CD14-positive monocyte (primary cell): Measurements from ENCODE around the gene SLC24A2. TPM values are rescaled to one million over a fixed set of nuclear protein-coding genes. Genes with fewer than 3 reads are reported as not detected.

Experiments
- DNase-seq, 3 donors: peaks; one replicate each; pipeline ENCODE4 v3.0.0-alpha.2; 2011 to 2022
- H2AFZ ChIP-seq: 2 replicates; pipeline ENCODE4 v1.6.0; 2012; ENCODE audit warnings: mild to moderate bottlenecking, low read depth, low read length, inconsistent platforms; ENCODE audit not compliant: insufficient read depth, poor library complexity, severe bottlenecking
- H3K27ac ChIP-seq, 2 donors: 1 replicate in 1 of 2; 2 replicates in 1 of 2; pipeline ENCODE4 v1.5.1; 2012 to 2013; ENCODE audit warnings: low read length in 2 of 2, control low read depth in 1 of 2, inconsistent platforms in 1 of 2, low read depth in 1 of 2, mild to moderate bottlenecking in 1 of 2
- H3K27me3 ChIP-seq, 2 donors: one replicate each; pipeline versions ENCODE4 v1.6.0 to v1.6.1; 2011 to 2013; ENCODE audit warnings: low read length in 2 of 2; ENCODE audit not compliant: control insufficient read depth in 2 of 2, insufficient read depth in 2 of 2
- H3K36me3 ChIP-seq, 2 donors: replicated peaks in 1 of 2; 1 replicate in 1 of 2; 2 replicates in 1 of 2; pipeline versions ENCODE4 v1.5.1 to v1.6.1; 2012 to 2013; ENCODE audit warnings: low read length in 2 of 2, control low read depth in 1 of 2, inconsistent platforms in 1 of 2, mild to moderate bottlenecking in 1 of 2; ENCODE audit not compliant: insufficient read depth in 2 of 2, control insufficient read depth in 1 of 2
- H3K4me1 ChIP-seq, 2 donors: 1 replicate in 1 of 2; 2 replicates in 1 of 2; pipeline versions ENCODE4 v1.5.1 to v1.6.1; 2012 to 2013; ENCODE audit warnings: low read length in 2 of 2, control low read depth in 1 of 2, inconsistent platforms in 1 of 2, mild to moderate bottlenecking in 1 of 2, moderate library complexity in 1 of 2; ENCODE audit not compliant: insufficient read depth in 2 of 2, control insufficient read depth in 1 of 2
- H3K4me2 ChIP-seq: replicated peaks from 2 replicates; pipeline ENCODE3; 2012; ENCODE audit warnings: low read length, moderate library complexity, mild to moderate bottlenecking; ENCODE audit not compliant: poor library complexity, severe bottlenecking; ENCODE audit errors: extremely low read depth
- H3K4me3 ChIP-seq, 3 experiments: fragments of 200-600 bp in 1 of 3; sonication (generic) in 1 of 3; replicated peaks in 1 of 3; 1 replicate in 2 of 3; 2 replicates in 1 of 3; pipeline ENCODE4 v1.5.1; 2011 to 2013; ENCODE audit warnings: low read length in 3 of 3, mild to moderate bottlenecking in 3 of 3, control low read depth in 2 of 3, low read depth in 2 of 3, inconsistent platforms in 1 of 3, moderate library complexity in 1 of 3
- H3K79me2 ChIP-seq: 2 replicates; pipeline ENCODE4 v1.6.0; 2012; ENCODE audit warnings: mild to moderate bottlenecking, control low read depth, inconsistent platforms, low read length, moderate library complexity; ENCODE audit not compliant: insufficient read depth
- H3K9ac ChIP-seq: 2 replicates; pipeline ENCODE4 v1.6.0; 2017; ENCODE audit warnings: low read length, mild to moderate bottlenecking; ENCODE audit not compliant: insufficient read depth, poor library complexity, severe bottlenecking
- H3K9me3 ChIP-seq, 2 donors: replicated peaks in 1 of 2; 1 replicate in 1 of 2; 2 replicates in 1 of 2; pipeline versions ENCODE4 v1.5.1 to v1.6.1; 2012 to 2013; ENCODE audit warnings: low read length in 2 of 2, control low read depth in 1 of 2; ENCODE audit not compliant: control insufficient read depth in 1 of 2, insufficient read depth in 1 of 2
- H4K20me1 ChIP-seq: 2 replicates; pipeline ENCODE4 v1.6.0; 2012; ENCODE audit warnings: mild to moderate bottlenecking, low read length, control low read depth, moderate library complexity; ENCODE audit not compliant: insufficient read depth
- H3K27ac Mint-ChIP-seq, 7 donors: one replicate each; pipeline ENCODE4 v1.8.0; 2020; ENCODE audit warnings: mild to moderate bottlenecking in 7 of 7, mixed read lengths in 7 of 7, moderate library complexity in 6 of 7, inconsistent platforms in 2 of 7
- H3K27me3 Mint-ChIP-seq, 3 donors: one replicate each; pipeline ENCODE4 v1.8.0; 2021 to 2022; ENCODE audit warnings: low read depth in 3 of 3, mild to moderate bottlenecking in 3 of 3, mixed read lengths in 3 of 3, moderate library complexity in 3 of 3, inconsistent platforms in 1 of 3
- H3K36me3 Mint-ChIP-seq, 2 donors: one replicate each; pipeline ENCODE4 v1.8.0; 2020; ENCODE audit warnings: mixed read lengths in 2 of 2, inconsistent platforms in 1 of 2, mild to moderate bottlenecking in 1 of 2
- H3K4me1 Mint-ChIP-seq: one replicate; pipeline ENCODE4 v1.8.0; 2020; ENCODE audit warnings: mild to moderate bottlenecking, mixed read lengths
- H3K4me3 Mint-ChIP-seq, 2 donors: one replicate each; pipeline ENCODE4 v1.8.0; 2020; ENCODE audit warnings: mild to moderate bottlenecking in 2 of 2, mixed read lengths in 2 of 2, moderate library complexity in 1 of 2
- H3K9me3 Mint-ChIP-seq, 7 donors: one replicate each; pipeline ENCODE4 v1.8.0; 2020 to 2022; ENCODE audit warnings: mixed read lengths in 7 of 7, mild to moderate bottlenecking in 6 of 7, moderate library complexity in 6 of 7, inconsistent platforms in 2 of 7
- CTCF ChIP-seq: fragments of 200-600 bp; IDR thresholded peaks from one replicate; pipeline ENCODE4 v1.8.0; 2022; ENCODE audit warnings: antibody characterized with exemption, mild to moderate bottlenecking
- WGBS: methylation state at CpG from one replicate; pipeline ENCODE4 v1.1.5; 2013; ENCODE audit warnings: missing lambda C conversion rate; ENCODE audit not compliant: insufficient coverage; 5-methylcytosine and 5-hydroxymethylcytosine counted together
- intact Hi-C, 2 donors: fragments of 100-400 bp; cut with micrococcal nuclease; formaldehyde crosslinking; loops; one replicate each; pipeline versions ENCODE4 v1.15.0 to v1.15.1; 2023
- polyA plus RNA-seq, 3 donors: library from polyadenylated mRNA; depleted of rRNA in 1 of 3; unstranded in 2 of 3; stranded (reverse) in 1 of 3; fragments of 300-500 nt in 2 of 3; fragments of >200 nt in 1 of 3; fragmentation: Illumina TruSeq in 2 of 3; gene quantifications; 1 replicate in 2 of 3; 2 replicates in 1 of 3; pipeline ENCODE4 v1.2.3, GENCODE V29; 2012 to 2021

Gene SLC24A2
- polyA plus RNA-seq, 3 donors, result not detected

- no peak overlapping the region for H3K4me2 ChIP-seq
- no peak overlapping the region for H2AFZ ChIP-seq
- H3K27me3 ChIP-seq, result no peaks in the 10 kb centered on the region
- no peak overlapping the region for H3K4me3 ChIP-seq
- Mint-ChIP-seq H3K4me1 (no peaks in the 10 kb centered on the region), H3K27me3 (peaks cover 0 to 2% (median 0%) of the 10 kb centered on the region in 3 donors), H3K4me3 (no peak overlapping the region), H3K27ac (no peak overlapping the region), H3K36me3 (no peaks in the 10 kb centered on the region), H3K9me3 (peaks cover 1 to 15% (median 5%) of the 10 kb centered on the region in 7 donors)
- no peak for DNase-seq
- no peaks in the 10 kb centered on the region for H4K20me1 ChIP-seq
- H3K79me2 ChIP-seq, result no peaks in the 10 kb centered on the region
- intact Hi-C loops, result no loop called here
- TF ChIP-seq CTCF, result no peak
- H3K9me3 ChIP-seq, result no peaks in the 10 kb centered on the region
- WGBS, result no CpG with 5 or more reads among the region's 1 CpG
- H3K27ac ChIP-seq, result no peak overlapping the region
- no peaks in the 10 kb centered on the region for H3K36me3 ChIP-seq
- no peaks in the 10 kb centered on the region for H3K4me1 ChIP-seq
- H3K9ac ChIP-seq, result no peak overlapping the region
Measured at GRCh38 chr9:19759066-19759465, 29.8 kb downstream of the SLC24A2 start.

- no peaks in the 10 kb centered on the region for H3K4me1 ChIP-seq
- DNase-seq, result no peak
- H3K4me1 Mint-ChIP-seq, result no peaks in the 10 kb centered on the region
- H3K9ac ChIP-seq, result no peak overlapping the region
- no peaks in the 10 kb centered on the region for H3K9me3 ChIP-seq
- no peak overlapping the region for H3K27ac ChIP-seq
- no peaks in the 10 kb centered on the region for H3K27me3 ChIP-seq
- H3K36me3 Mint-ChIP-seq, result no peaks in the 10 kb centered on the region
- TF ChIP-seq CTCF, result no peak
- no peak overlapping the region for H3K27ac Mint-ChIP-seq
- no peaks in the 10 kb centered on the region for H3K79me2 ChIP-seq
- H3K4me3 Mint-ChIP-seq, result no peak overlapping the region
- no peaks in the 10 kb centered on the region for H3K36me3 ChIP-seq
- no peaks in the 10 kb centered on the region for H4K20me1 ChIP-seq
- no peak overlapping the region for H3K4me3 ChIP-seq
- peaks cover 0 to 2% (median 2%) of the 10 kb centered on the region in 3 donors for H3K27me3 Mint-ChIP-seq
- intact Hi-C loops, result no loop called here
- no peak overlapping the region for H3K4me2 ChIP-seq
- H2AFZ ChIP-seq, result no peak overlapping the region
- peaks cover 0 to 7% (median 3%) of the 10 kb centered on the region in 7 donors for H3K9me3 Mint-ChIP-seq
Measured at GRCh38 chr9:19757745-19758144, 31.1 kb downstream of the SLC24A2 start.
